GM23338 (cell line): ENCODE measurements around the gene TMEM179B. TPM values are rescaled to one million over a fixed set of nuclear protein-coding genes. Genes with fewer than 3 reads are reported as not detected.

Experiments
- ATAC-seq: fragments of 200-7000 bp; cut with Tn5 transposase; 3 replicates; pipeline ENCODE4 v1.9.1; 2020
- DNase-seq: peaks from one replicate; pipeline ENCODE4 v3.0.0-alpha.2; 2015; ENCODE audit warnings: low spot score
- H2AFZ ChIP-seq: fragments of 200-600 bp; sonication (generic); 2 replicates; pipeline ENCODE4 v1.8.0; 2016; ENCODE audit warnings: antibody characterized with exemption, mild to moderate bottlenecking, moderate library complexity
- H3F3A ChIP-seq: fragments of 200-600 bp; sonication (generic); replicated peaks from 2 replicates; pipeline ENCODE4 v1.8.0; 2017; ENCODE audit warnings: antibody characterized with exemption, mixed run types, low read depth
- H3K27ac ChIP-seq: fragments of 200-600 bp; sonication (generic); 2 replicates; pipeline ENCODE4 v1.6.1; 2016; ENCODE audit warnings: low read depth
- H3K27me3 ChIP-seq: fragments of 200-600 bp; sonication (generic); 2 replicates; pipeline ENCODE4 v1.8.0; 2016; ENCODE audit warnings: mild to moderate bottlenecking, mixed run types, moderate library complexity; ENCODE audit not compliant: insufficient read depth
- H3K36me3 ChIP-seq: fragments of 200-600 bp; sonication (generic); 2 replicates; pipeline ENCODE4 v1.8.0; 2016; ENCODE audit warnings: mild to moderate bottlenecking; ENCODE audit not compliant: insufficient read depth
- H3K4me1 ChIP-seq: fragments of 200-600 bp; sonication (generic); 2 replicates; pipeline ENCODE4 v1.8.0; 2016; ENCODE audit warnings: mild to moderate bottlenecking, moderate library complexity; ENCODE audit not compliant: insufficient read depth
- H3K4me2 ChIP-seq: fragments of 200-600 bp; sonication (generic); 2 replicates; pipeline ENCODE4 v1.7.1; 2017; ENCODE audit warnings: mixed run types
- H3K4me3 ChIP-seq: fragments of 200-600 bp; sonication (generic); 2 replicates; pipeline ENCODE4 v1.6.1; 2016; ENCODE audit warnings: mixed run types
- H3K79me2 ChIP-seq: fragments of 200-600 bp; sonication (generic); replicated peaks from 2 replicates; pipeline ENCODE4 v1.8.0; 2017; ENCODE audit warnings: mild to moderate bottlenecking; ENCODE audit not compliant: insufficient read depth
- H3K9me2 ChIP-seq: fragments of 200-600 bp; sonication (generic); 2 replicates; pipeline ENCODE4 v1.8.0; 2017; ENCODE audit not compliant: insufficient read depth
- H4K20me1 ChIP-seq: fragments of 200-600 bp; sonication (generic); replicated peaks from 2 replicates; pipeline ENCODE4 v1.8.0; 2017; ENCODE audit warnings: mild to moderate bottlenecking; ENCODE audit not compliant: insufficient read depth
- H3K27ac Mint-ChIP-seq: 2 replicates; pipeline ENCODE4 v1.8.0; 2020; ENCODE audit warnings: inconsistent platforms, mild to moderate bottlenecking, moderate library complexity, mixed read lengths
- H3K27me3 Mint-ChIP-seq: 3 replicates; pipeline ENCODE4 v1.8.0; 2022; ENCODE audit warnings: low read depth, mild to moderate bottlenecking, moderate library complexity, mixed read lengths, inconsistent platforms; ENCODE audit not compliant: insufficient read depth, poor library complexity
- H3K36me3 Mint-ChIP-seq: 3 replicates; pipeline ENCODE4 v1.8.0; 2021; ENCODE audit warnings: low read depth, mild to moderate bottlenecking, inconsistent platforms, moderate library complexity, mixed read lengths
- H3K4me1 Mint-ChIP-seq: 3 replicates; pipeline ENCODE4 v1.8.0; 2020; ENCODE audit warnings: mild to moderate bottlenecking, inconsistent platforms, mixed read lengths
- H3K4me3 Mint-ChIP-seq: 3 replicates; pipeline ENCODE4 v1.8.0; 2021; ENCODE audit warnings: moderate library complexity, mild to moderate bottlenecking, inconsistent platforms, mixed read lengths
- H3K9me3 Mint-ChIP-seq: 3 replicates; pipeline ENCODE4 v1.8.0; 2020; ENCODE audit warnings: moderate library complexity, mild to moderate bottlenecking, inconsistent platforms, mixed read lengths
- CREB1 ChIP-seq: fragments of 250-450 bp; sonication (Bioruptor Pico); IDR thresholded peaks from 2 replicates; pipeline ENCODE4 v1.5.0; 2020; ENCODE audit warnings: low read depth, mild to moderate bottlenecking, moderate library complexity
- CTCF ChIP-seq, 2 experiments: fragments of 200-600 bp in 1 of 2; sonication (generic) in 1 of 2; conservative IDR thresholded peaks; 2 replicates each; pipeline versions ENCODE4 v1.5.1 to v1.6.1; 2016 to 2017; ENCODE audit warnings: antibody characterized with exemption in 2 of 2, low read depth in 2 of 2, mild to moderate bottlenecking in 2 of 2, moderate library complexity in 1 of 2
- EZH2 ChIP-seq: fragments of 200-600 bp; sonication (generic); IDR thresholded peaks from one replicate; pipeline ENCODE4 v1.8.0; 2017; ENCODE audit warnings: antibody characterized with exemption, mild to moderate bottlenecking, low read depth; ENCODE audit not compliant: unreplicated experiment
- EZH2phosphoT487 ChIP-seq: fragments of 200-600 bp; sonication (generic); IDR thresholded peaks from one replicate; pipeline ENCODE4 v1.8.1; 2018; ENCODE audit warnings: antibody characterized with exemption; ENCODE audit not compliant: unreplicated experiment
- JUNB ChIP-seq: IDR thresholded peaks from one replicate; pipeline ENCODE4 v1.6.1; 2016; ENCODE audit warnings: antibody characterized with exemption; ENCODE audit not compliant: unreplicated experiment
- NANOG ChIP-seq: IDR thresholded peaks from 2 replicates; pipeline ENCODE4 v1.6.1; 2016; ENCODE audit warnings: antibody characterized with exemption, borderline replicate concordance
- POLR2AphosphoS5 ChIP-seq: IDR thresholded peaks from 2 replicates; pipeline ENCODE4 v1.6.1; 2016; ENCODE audit warnings: antibody characterized with exemption, low read depth
- REST ChIP-seq: IDR thresholded peaks from one replicate; pipeline ENCODE4 v1.6.1; 2018; ENCODE audit warnings: antibody characterized with exemption; ENCODE audit not compliant: unreplicated experiment
- STAT1 ChIP-seq: IDR thresholded peaks from one replicate; pipeline ENCODE4 v1.6.1; 2016; ENCODE audit warnings: antibody characterized with exemption; ENCODE audit not compliant: unreplicated experiment
- ZNF114 ChIP-seq: fragments of 250-450 bp; sonication (Bioruptor Pico); IDR thresholded peaks from 2 replicates; pipeline ENCODE4 v1.5.0; 2020; ENCODE audit warnings: mild to moderate bottlenecking, moderate library complexity
- ZNF331 ChIP-seq: fragments of 250-450 bp; sonication (Bioruptor Pico); IDR thresholded peaks from 2 replicates; pipeline ENCODE4 v1.5.0; 2020; ENCODE audit warnings: low read depth, mild to moderate bottlenecking, moderate library complexity
- polyA plus RNA-seq: library from polyadenylated mRNA; unstranded; fragments of >200 nt; fragmentation: Nextera tagmentation; extraction: Ambion mirVana; gene quantifications from 2 replicates; pipeline ENCODE4 v1.2.1, GENCODE V29; 2016
- total RNA-seq: library from RNA; depleted of rRNA; stranded (reverse); fragments of >200 nt; shearing (Covaris generic); gene quantifications from 2 replicates; pipeline ENCODE4 v1.2.3, GENCODE V29; 2014
- TF ChIP-seq, protein P1 (sequence below): fragments of 250-450 bp; sonication (Bioruptor Pico); IDR thresholded peaks from 2 replicates; pipeline ENCODE4 v1.5.0; 2020; ENCODE audit warnings: mild to moderate bottlenecking, moderate library complexity
- TF ChIP-seq, protein P2 (sequence below): IDR thresholded peaks from 2 replicates; pipeline ENCODE4 v1.6.1; 2016; ENCODE audit warnings: antibody characterized with exemption

The TMEM179B gene
- total and polyA plus RNA-seq, 2 experiments from 2014 or later: 16.9 to 17.5 TPM

- H3K4me3 Mint-ChIP-seq: no peak overlapping the region
- Histone ChIP-seq H3K27me3 (no peaks in the 10 kb centered on the region), H3K27ac (no peak overlapping the region), H3K4me1 (peaks cover 25% of the 10 kb centered on the region; the same call in 1 of the 2 replicates), H3K36me3 (peaks cover 41% of the 10 kb centered on the region), H3F3A (peaks cover 44% of the 10 kb centered on the region), H3K4me3 (no peak overlapping the region), H3K79me2 (peaks cover 76% of the 10 kb centered on the region), H3K4me2 (no peak overlapping the region), H3K9me2 (no peaks in the 10 kb centered on the region), H2AFZ (no peak overlapping the region), H4K20me1 (peaks cover 43% of the 10 kb centered on the region)
- no peak for DNase-seq
- H3K9me3 Mint-ChIP-seq: peaks cover under 1% of the 10 kb centered on the region; the same call in 1 of the 3 replicates
- peaks cover 19% of the 10 kb centered on the region for H3K27me3 Mint-ChIP-seq
- ATAC-seq: no peak
- no peak overlapping the region for H3K27ac Mint-ChIP-seq
- peaks cover 19% of the 10 kb centered on the region for H3K4me1 Mint-ChIP-seq
- TF ChIP-seq STAT1: no peak
- TF ChIP-seq EZH2: no peak
- TF ChIP-seq CTCF (conservative IDR thresholded peaks at IDR 0.05; ENCODE audit: low read depth in 2 of 2): no peak
- TF ChIP-seq, protein P1, sequence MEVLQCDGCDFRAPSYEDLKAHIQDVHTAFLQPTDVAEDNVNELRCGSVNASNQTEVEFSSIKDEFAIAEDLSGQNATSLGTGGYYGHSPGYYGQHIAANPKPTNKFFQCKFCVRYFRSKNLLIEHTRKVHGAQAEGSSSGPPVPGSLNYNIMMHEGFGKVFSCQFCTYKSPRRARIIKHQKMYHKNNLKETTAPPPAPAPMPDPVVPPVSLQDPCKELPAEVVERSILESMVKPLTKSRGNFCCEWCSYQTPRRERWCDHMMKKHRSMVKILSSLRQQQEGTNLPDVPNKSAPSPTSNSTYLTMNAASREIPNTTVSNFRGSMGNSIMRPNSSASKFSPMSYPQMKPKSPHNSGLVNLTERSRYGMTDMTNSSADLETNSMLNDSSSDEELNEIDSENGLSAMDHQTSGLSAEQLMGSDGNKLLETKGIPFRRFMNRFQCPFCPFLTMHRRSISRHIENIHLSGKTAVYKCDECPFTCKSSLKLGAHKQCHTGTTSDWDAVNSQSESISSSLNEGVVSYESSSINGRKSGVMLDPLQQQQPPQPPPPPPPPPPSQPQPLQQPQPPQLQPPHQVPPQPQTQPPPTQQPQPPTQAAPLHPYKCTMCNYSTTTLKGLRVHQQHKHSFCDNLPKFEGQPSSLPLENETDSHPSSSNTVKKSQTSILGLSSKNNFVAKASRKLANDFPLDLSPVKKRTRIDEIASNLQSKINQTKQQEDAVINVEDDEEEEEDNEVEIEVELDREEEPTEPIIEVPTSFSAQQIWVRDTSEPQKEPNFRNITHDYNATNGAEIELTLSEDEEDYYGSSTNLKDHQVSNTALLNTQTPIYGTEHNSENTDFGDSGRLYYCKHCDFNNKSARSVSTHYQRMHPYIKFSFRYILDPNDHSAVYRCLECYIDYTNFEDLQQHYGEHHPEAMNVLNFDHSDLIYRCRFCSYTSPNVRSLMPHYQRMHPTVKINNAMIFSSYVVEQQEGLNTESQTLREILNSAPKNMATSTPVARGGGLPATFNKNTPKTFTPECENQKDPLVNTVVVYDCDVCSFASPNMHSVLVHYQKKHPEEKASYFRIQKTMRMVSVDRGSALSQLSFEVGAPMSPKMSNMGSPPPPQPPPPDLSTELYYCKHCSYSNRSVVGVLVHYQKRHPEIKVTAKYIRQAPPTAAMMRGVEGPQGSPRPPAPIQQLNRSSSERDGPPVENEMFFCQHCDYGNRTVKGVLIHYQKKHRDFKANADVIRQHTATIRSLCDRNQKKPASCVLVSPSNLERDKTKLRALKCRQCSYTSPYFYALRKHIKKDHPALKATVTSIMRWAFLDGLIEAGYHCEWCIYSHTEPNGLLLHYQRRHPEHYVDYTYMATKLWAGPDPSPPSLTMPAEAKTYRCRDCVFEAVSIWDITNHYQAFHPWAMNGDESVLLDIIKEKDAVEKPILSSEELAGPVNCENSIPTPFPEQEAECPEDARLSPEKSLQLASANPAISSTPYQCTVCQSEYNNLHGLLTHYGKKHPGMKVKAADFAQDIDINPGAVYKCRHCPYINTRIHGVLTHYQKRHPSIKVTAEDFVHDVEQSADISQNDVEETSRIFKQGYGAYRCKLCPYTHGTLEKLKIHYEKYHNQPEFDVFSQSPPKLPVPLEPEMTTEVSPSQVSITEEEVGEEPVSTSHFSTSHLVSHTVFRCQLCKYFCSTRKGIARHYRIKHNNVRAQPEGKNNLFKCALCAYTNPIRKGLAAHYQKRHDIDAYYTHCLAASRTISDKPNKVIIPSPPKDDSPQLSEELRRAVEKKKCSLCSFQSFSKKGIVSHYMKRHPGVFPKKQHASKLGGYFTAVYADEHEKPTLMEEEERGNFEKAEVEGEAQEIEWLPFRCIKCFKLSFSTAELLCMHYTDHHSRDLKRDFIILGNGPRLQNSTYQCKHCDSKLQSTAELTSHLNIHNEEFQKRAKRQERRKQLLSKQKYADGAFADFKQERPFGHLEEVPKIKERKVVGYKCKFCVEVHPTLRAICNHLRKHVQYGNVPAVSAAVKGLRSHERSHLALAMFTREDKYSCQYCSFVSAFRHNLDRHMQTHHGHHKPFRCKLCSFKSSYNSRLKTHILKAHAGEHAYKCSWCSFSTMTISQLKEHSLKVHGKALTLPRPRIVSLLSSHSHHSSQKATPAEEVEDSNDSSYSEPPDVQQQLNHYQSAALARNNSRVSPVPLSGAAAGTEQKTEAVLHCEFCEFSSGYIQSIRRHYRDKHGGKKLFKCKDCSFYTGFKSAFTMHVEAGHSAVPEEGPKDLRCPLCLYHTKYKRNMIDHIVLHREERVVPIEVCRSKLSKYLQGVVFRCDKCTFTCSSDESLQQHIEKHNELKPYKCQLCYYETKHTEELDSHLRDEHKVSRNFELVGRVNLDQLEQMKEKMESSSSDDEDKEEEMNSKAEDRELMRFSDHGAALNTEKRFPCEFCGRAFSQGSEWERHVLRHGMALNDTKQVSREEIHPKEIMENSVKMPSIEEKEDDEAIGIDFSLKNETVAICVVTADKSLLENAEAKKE: no peak
- no peak for TF ChIP-seq ZNF114 (CRISPR knock-in tag)
- TF ChIP-seq CREB1 (CRISPR knock-in tag): no peak
- no peak for TF ChIP-seq POLR2AphosphoS5
- TF ChIP-seq EZH2phosphoT487: no peak
- TF ChIP-seq, protein P2, sequence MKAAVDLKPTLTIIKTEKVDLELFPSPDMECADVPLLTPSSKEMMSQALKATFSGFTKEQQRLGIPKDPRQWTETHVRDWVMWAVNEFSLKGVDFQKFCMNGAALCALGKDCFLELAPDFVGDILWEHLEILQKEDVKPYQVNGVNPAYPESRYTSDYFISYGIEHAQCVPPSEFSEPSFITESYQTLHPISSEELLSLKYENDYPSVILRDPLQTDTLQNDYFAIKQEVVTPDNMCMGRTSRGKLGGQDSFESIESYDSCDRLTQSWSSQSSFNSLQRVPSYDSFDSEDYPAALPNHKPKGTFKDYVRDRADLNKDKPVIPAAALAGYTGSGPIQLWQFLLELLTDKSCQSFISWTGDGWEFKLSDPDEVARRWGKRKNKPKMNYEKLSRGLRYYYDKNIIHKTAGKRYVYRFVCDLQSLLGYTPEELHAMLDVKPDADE: no peak
- no peak for TF ChIP-seq REST
- TF ChIP-seq ZNF331: no peak
- TF ChIP-seq NANOG: no peak
- no peak for TF ChIP-seq JUNB
- H3K36me3 Mint-ChIP-seq: peaks cover 74% of the 10 kb centered on the region
These were observed 34.9 kb upstream of the TMEM179B start for GRCh38 chr11:62752177-62752785.
